ENCODE data around the gene WFS1. TPM values are rescaled to one million over a fixed set of nuclear protein-coding genes. Genes with fewer than 3 reads are reported as not detected.

WFS1 gene
- total RNA-seq, 1 donor from 2014 or later: 26.0 TPM

DNA sequence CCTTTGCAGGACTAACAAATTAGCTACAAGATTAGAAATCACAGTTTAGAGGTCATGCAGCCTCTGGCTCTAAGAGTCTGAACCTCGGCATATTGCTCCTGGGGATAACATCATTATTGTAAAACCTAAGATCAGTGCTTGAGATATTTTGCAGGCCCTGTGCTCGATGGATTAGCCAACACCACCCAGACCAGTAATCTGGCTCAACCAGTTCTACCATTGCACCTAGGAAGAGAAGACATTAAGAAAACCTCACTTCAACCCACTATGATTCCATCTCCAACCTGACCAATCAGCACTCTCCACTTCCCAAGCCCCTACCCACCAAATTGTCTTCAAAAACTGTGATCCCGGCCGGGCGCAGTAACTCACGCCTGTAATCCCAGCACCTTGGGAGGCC is 43.6 kb downstream of the WFS1 start:
- Histone ChIP-seq H3K36me3 (ENCODE audit: control insufficient read depth, insufficient read depth, low read length) (no peaks in the 10 kb centered on the region), H3K4me3 (ENCODE audit: low read depth, low read length) (no peak overlapping the region), H3K27me3 (ENCODE audit: control insufficient read depth, insufficient read depth, low read length) (peaks cover 29% of the 10 kb centered on the region)
- TF ChIP-seq, protein P1, sequence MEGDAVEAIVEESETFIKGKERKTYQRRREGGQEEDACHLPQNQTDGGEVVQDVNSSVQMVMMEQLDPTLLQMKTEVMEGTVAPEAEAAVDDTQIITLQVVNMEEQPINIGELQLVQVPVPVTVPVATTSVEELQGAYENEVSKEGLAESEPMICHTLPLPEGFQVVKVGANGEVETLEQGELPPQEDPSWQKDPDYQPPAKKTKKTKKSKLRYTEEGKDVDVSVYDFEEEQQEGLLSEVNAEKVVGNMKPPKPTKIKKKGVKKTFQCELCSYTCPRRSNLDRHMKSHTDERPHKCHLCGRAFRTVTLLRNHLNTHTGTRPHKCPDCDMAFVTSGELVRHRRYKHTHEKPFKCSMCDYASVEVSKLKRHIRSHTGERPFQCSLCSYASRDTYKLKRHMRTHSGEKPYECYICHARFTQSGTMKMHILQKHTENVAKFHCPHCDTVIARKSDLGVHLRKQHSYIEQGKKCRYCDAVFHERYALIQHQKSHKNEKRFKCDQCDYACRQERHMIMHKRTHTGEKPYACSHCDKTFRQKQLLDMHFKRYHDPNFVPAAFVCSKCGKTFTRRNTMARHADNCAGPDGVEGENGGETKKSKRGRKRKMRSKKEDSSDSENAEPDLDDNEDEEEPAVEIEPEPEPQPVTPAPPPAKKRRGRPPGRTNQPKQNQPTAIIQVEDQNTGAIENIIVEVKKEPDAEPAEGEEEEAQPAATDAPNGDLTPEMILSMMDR (IDR thresholded peaks at IDR 0.05; ENCODE audit: insufficient read depth, low read length, poor library complexity, severe bottlenecking): no peak
- DNase-seq (ENCODE audit: low read depth): no peak

DNA sequence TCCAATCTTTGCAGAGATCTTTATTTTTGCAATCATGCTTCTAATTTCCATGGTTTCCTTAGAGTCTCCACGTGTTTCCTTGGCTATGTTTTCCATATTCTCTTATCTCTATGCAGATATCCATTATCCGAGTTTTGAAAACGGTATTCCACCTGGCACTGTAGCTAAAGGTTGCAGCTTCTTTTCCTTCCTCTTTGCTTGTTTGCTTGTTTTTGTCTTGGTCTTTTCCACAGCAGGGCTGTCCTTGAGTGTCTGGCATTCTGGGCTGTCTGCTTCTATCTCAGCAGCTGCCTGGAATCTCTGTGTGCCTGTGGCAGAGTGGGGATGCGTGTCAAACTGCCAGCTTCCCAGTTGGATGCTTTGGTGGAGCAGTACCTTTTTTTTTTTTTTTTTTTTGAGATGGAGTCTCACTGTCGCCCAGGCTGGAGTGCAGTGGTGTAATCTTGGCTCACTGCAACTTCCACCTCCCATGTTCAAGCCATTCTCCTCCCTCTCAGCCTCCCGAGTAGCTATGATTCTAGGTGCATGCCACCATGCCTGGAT is 46.9 kb downstream of the WFS1 start:
- no peak for DNase-seq (ENCODE audit: low read depth)
- Histone ChIP-seq H3K4me3 (ENCODE audit: low read depth, low read length) (no peak overlapping the region), H3K36me3 (ENCODE audit: control insufficient read depth, insufficient read depth, low read length) (no peaks in the 10 kb centered on the region), H3K27me3 (ENCODE audit: control insufficient read depth, insufficient read depth, low read length) (peaks cover 2% of the 10 kb centered on the region)
- TF ChIP-seq, protein P1 (IDR thresholded peaks at IDR 0.05; ENCODE audit: insufficient read depth, low read length, poor library complexity, severe bottlenecking): no peak

DNA sequence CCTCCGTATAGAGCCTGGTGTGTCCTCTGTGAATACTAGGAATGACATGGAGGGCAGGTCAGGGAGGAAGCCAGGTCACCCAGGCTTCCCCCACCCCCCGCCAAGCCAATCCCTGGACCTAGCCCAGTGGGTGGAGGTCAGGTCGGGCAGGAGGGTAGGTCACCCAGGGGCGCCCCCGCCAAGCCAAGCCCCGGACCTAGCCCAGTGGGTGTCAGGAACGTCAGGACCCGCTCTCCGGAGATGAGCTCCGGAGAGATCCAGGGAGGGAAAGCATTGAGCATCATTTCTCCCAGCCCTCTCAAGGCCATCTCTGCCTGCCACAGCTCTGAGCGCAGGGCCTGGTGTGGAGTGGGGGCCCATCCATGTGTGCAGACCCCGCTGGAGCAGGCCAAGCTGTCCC is 48.6 kb downstream of the WFS1 start:
- TF ChIP-seq, protein P1 (IDR thresholded peaks at IDR 0.05; ENCODE audit: insufficient read depth, low read length, poor library complexity, severe bottlenecking): no peak
- Histone ChIP-seq H3K36me3 (ENCODE audit: control insufficient read depth, insufficient read depth, low read length) (no peaks in the 10 kb centered on the region), H3K4me3 (ENCODE audit: low read depth, low read length) (no peak overlapping the region), H3K27me3 (ENCODE audit: control insufficient read depth, insufficient read depth, low read length) (peaks cover 2% of the 10 kb centered on the region)
- DNase-seq (ENCODE audit: low read depth): no peak

DNA sequence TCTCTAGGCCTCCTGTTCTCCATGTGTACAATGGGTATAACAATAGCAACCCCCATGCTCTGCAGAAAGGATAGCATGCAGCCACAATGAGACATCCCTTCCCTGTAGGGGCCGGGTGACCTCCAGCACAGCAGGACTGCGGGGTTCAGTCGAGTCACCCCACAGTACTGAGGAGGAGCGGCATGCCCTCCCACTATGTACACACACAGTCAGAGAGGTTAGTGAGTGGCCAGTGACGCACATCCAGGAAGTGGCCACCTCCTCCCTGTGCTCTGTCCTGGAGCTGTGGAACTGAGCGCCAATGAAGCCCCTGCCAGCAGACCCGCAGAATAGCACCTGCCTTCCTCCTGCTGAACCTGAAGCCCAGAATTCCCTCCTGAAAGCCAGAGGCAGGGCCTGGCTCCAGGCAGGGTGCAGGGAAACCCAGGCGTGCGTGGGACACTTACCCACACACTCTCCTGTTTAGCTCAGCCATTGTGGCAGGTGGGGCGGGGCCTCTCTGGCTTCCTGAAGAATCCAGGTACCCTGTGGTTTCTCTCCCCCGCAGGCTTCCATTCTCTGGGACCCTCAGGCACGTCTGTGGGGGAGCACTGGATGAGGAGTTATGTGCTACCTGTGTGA is 50.0 kb downstream of the WFS1 start:
- TF ChIP-seq, protein P1 (IDR thresholded peaks at IDR 0.05; ENCODE audit: insufficient read depth, low read length, poor library complexity, severe bottlenecking): no peak
- H3K36me3 ChIP-seq (ENCODE audit: control insufficient read depth, insufficient read depth, low read length): no peaks in the 10 kb centered on the region
- no peak overlapping the region for H3K4me3 ChIP-seq (ENCODE audit: low read depth, low read length)
- peaks cover 3% of the 10 kb centered on the region for H3K27me3 ChIP-seq (ENCODE audit: control insufficient read depth, insufficient read depth, low read length)
- DNase-seq (ENCODE audit: low read depth): no peak

DNA sequence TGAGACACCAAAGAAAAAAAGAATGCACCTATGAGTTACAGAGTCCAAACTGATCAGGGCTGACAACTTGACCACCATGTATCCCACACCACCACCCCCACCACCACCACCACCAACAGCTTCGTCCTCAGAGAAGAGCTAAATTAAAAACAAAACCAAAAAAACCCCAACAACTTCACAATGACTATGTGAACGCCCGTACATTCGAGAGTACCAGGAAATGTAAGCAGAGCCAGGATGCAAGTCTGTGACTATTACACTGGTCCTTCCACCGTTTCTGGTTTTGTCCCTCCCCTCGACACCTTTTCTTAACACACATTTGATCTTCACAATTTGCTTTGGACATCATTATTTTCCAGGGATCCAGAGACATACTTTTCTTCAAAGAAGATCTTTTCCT is 51.0 kb downstream of the WFS1 start:
- Histone ChIP-seq H3K27me3 (ENCODE audit: control insufficient read depth, insufficient read depth, low read length) (peaks cover 3% of the 10 kb centered on the region), H3K36me3 (ENCODE audit: control insufficient read depth, insufficient read depth, low read length) (no peaks in the 10 kb centered on the region), H3K4me3 (ENCODE audit: low read depth, low read length) (no peak overlapping the region)
- DNase-seq (ENCODE audit: low read depth): no peak
- TF ChIP-seq, protein P1 (IDR thresholded peaks at IDR 0.05; ENCODE audit: insufficient read depth, low read length, poor library complexity, severe bottlenecking): no peak

DNA sequence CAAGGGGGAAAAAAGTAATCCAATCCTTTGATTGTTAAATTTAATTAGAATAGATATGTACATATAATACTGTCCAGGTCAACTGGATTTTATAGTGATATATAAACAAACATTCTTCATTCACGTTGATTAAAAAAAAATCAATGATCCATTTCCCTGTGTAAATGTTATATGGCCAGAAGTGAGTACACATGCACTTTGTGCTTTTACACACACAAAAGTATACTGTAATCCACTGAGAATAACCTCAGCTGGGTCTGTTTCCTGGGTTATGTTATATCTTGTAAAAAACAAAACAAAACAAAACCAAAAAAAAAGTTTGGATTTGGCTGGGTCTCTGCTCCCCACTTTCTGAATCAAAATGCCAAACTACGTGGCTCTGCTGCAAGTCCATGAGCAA is 51.7 kb downstream of the WFS1 start:
- H3K4me3 ChIP-seq (ENCODE audit: low read depth, low read length): no peak overlapping the region
- H3K36me3 ChIP-seq (ENCODE audit: control insufficient read depth, insufficient read depth, low read length): no peaks in the 10 kb centered on the region
- no peak for DNase-seq (ENCODE audit: low read depth)
- H3K27me3 ChIP-seq (ENCODE audit: control insufficient read depth, insufficient read depth, low read length): peaks cover 4% of the 10 kb centered on the region
- TF ChIP-seq, protein P1 (IDR thresholded peaks at IDR 0.05; ENCODE audit: insufficient read depth, low read length, poor library complexity, severe bottlenecking): no peak
